GDM1 (cell line): ENCODE measurements around the gene TEX2.

Source experiments
- DNase-seq: peaks from one replicate; lab custom pipeline; 2025; lab: John Stamatoyannopoulos, UW

The TEX2 gene

GRCh38 chr17:64115043-64115698, 147.9 kb downstream of the TEX2 start:
- no peak for DNase-seq

DNA sequence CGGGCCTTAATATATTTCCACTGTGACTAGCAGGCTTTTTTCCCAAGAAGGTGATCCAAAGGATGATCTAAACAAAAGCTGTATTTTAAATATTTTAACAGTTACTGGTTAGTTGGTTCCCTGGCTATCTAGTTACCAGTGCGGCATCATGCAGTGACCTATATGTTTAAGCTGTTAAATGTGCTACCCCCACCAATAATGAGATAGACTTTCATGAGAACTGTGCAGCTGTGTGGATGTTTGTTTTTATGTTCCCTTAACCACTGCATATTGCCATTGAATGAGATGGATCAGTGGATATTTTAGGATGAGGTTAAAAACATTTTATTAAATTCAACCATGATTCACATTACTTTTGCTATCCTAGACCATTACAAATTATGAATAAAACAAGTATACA, 150.1 kb downstream of the TEX2 start:
- DNase-seq = no peak

DNA sequence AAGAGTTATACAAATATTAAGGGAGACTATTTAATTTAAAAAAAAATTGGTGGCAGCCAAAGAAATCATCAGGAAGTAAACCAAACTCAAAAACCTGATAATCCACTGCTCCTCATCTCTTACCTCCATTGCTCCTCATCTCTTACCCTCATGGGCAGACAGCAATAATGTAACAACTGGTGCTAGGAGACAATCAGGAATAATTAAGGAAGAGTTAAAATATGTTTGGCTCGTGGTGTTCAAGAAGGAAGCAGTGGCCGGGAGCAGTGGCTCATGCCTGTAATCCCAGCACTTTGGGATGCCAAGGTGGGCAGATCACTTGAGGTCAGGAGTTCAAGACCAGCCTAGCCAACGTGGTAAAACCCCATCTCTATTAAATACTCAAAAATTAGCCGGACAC, 151.2 kb downstream of the TEX2 start:
- DNase-seq = no peak

DNA sequence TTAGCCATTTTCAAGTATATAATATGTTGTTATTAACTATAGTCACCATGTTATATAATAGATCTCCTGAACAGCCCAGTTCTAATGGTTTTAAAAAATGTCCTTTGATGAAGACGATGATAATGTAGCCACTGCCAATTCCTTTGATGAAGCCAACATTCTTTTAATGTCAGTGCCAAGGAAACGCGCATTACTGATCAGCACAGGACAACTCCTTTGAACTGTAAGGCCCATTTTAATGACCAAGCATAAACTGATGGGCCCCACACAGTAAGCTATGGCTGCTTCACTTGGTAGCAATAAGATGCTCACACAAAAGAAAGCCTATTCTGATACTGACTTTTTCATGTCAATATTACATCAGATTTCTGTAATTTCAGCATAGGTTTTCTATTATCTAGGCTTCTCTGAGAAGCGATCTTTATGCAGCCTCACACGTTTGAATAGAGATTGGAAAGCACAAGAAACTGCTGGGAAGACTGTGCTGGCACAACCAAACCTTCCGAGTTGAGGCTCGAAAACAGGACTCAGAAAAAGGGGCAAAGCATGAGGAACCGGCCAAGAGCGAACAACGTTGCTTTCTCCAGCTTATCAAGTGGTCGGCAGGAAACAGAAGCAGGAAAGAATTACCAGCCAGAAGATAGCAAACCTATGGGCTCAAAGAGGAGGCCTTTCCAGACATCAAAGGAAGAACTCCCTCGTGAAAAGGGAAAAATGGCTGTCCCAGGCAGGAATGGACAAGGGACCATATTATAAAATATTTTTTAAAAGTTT, 152.5 kb downstream of the TEX2 start:
- no peak for DNase-seq

GRCh38 chr17:64109400-64109799, 153.7 kb downstream of the TEX2 start:
- DNase-seq = no peak

GRCh38 chr17:64107500-64108236, 155.4 kb downstream of the TEX2 start:
- DNase-seq = no peak

GRCh38 chr17:64106918-64107317, 156.1 kb downstream of the TEX2 start:
- no peak for DNase-seq

- peak; percentile 8 for DNase-seq
Observed at GRCh38 chr17:64103391-64104364, 159.4 kb downstream of the TEX2 start.

DNA sequence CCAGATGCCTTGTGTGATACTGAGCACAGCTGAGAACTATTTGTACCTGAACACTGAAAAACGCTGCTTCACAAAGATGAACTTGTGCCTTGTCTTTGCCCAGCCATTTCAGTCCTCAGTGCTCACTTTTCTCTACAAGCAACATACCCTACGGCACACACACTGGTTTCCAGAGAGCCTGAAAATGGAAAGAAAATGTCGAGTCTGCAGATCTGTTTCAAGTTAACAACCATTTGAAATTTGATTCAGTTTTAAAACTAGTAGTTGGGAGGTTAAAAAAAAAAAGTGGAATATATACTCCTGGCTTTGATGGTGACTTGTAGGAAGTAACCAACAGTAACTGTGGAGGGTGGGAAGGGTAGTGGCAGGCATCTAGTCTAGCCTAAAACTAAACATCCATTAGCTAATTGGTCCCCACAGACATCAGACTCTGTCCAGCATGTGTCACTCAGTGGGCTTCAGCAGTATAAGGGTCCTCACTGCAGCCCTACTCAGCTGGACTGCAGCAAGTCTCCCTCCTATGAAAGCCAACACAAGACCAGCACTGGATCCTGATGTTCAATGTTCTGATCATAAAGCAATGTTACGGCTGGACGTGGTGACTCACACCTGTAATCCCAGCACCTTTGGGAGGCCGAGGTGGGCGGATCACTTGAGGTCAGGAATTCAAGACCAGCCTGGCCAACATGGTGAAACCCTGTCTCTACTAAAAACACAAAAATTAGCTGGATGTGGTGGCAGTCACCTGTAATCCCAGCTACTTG, 160.3 kb downstream of the TEX2 start:
- no peak for DNase-seq

GRCh38 chr17:64099543-64099942, 163.5 kb downstream of the TEX2 start:
- no peak for DNase-seq
